HepG2 (cell line): ENCODE results near the gene ENO2. TPM values are rescaled to one million over a fixed set of nuclear protein-coding genes. Genes with fewer than 3 reads are reported as not detected.
A peak's percentile ranks its signal among the peaks of the same experiment; 100 is the strongest.

Source experiments
- EED ChIP-seq: sonication (generic); formaldehyde crosslinking; IDR thresholded peaks from 2 replicates; pipeline ENCODE4 v1.5.0; 2020; ENCODE audit warnings: mild to moderate bottlenecking, missing genetic modification reagents
- ETV5 ChIP-seq: IDR thresholded peaks from 2 replicates; pipeline ENCODE4 v1.6.1; 2018; ENCODE audit warnings: missing biosample characterization, missing genetic modification reagents, inconsistent platforms, borderline replicate concordance
- ETV6 ChIP-seq: sonication (generic); formaldehyde crosslinking; conservative IDR thresholded peaks from 2 replicates; pipeline ENCODE4 v1.4.0; 2020; ENCODE audit warnings: missing genetic modification reagents
- HOXD1 ChIP-seq: sonication (generic); formaldehyde crosslinking; IDR thresholded peaks from 2 replicates; pipeline ENCODE4 v1.5.0; 2020; ENCODE audit warnings: missing genetic modification reagents
- NR2F2 ChIP-seq: IDR thresholded peaks from 2 replicates; pipeline ENCODE4 v1.6.1; 2012; ENCODE audit warnings: low read depth, inconsistent platforms, borderline replicate concordance
- PCBP2 ChIP-seq: fragments of 200-400 bp; formaldehyde crosslinking; optimal IDR thresholded peaks from 2 replicates; pipeline ENCODE3; 2018; ENCODE audit warnings: low read length, low read depth; ENCODE audit not compliant: poor library complexity, severe bottlenecking
- PTBP1 ChIP-seq: fragments of 200-400 bp; formaldehyde crosslinking; IDR thresholded peaks from 2 replicates; pipeline ENCODE4 v1.6.1; 2018; ENCODE audit warnings: low read length, low read depth; ENCODE audit not compliant: poor library complexity, severe bottlenecking
- RAD21 ChIP-seq: fragments of 450-650 bp; formaldehyde crosslinking; IDR thresholded peaks from 2 replicates; pipeline ENCODE4 v1.5.0; 2020; ENCODE audit warnings: mild to moderate bottlenecking
- SALL1 ChIP-seq: sonication (generic); formaldehyde crosslinking; IDR thresholded peaks from 2 replicates; pipeline ENCODE4 v1.8.0; 2022; ENCODE audit warnings: mild to moderate bottlenecking, missing genetic modification reagents
- SALL2 ChIP-seq: sonication (generic); formaldehyde crosslinking; IDR thresholded peaks from 2 replicates; pipeline ENCODE4 v1.8.1; 2023; ENCODE audit warnings: mild to moderate bottlenecking, missing genetic modification reagents, inconsistent platforms
- SNAI1 ChIP-seq: sonication (generic); formaldehyde crosslinking; IDR thresholded peaks from 2 replicates; pipeline ENCODE4 v1.5.0; 2020; ENCODE audit warnings: mild to moderate bottlenecking, missing genetic modification reagents, borderline replicate concordance
- SP140L ChIP-seq: sonication (generic); formaldehyde crosslinking; IDR thresholded peaks from 2 replicates; pipeline ENCODE4 v1.4.0; 2020; ENCODE audit warnings: missing genetic modification reagents, borderline replicate concordance
- TSC22D2 ChIP-seq: sonication (generic); formaldehyde crosslinking; IDR thresholded peaks from 2 replicates; pipeline ENCODE4 v1.5.1; 2020; ENCODE audit warnings: missing genetic modification reagents, mild to moderate bottlenecking, borderline replicate concordance
- YEATS2 ChIP-seq: sonication (generic); formaldehyde crosslinking; IDR thresholded peaks from 2 replicates; pipeline ENCODE4 v1.4.0; 2020; ENCODE audit warnings: missing genetic modification reagents, borderline replicate concordance
- ZKSCAN8 ChIP-seq: IDR thresholded peaks from 2 replicates; pipeline ENCODE4 v1.6.1; 2016; ENCODE audit warnings: borderline replicate concordance, missing genetic modification reagents, missing compliant biosample characterization
- ZNF136 ChIP-seq: sonication (generic); formaldehyde crosslinking; IDR thresholded peaks from 2 replicates; pipeline ENCODE4 v1.8.1; 2022; ENCODE audit warnings: low read depth, mild to moderate bottlenecking, moderate library complexity, missing genetic modification reagents
- ZNF253 ChIP-seq: sonication (generic); formaldehyde crosslinking; IDR thresholded peaks from 2 replicates; pipeline ENCODE4 v1.8.0; 2022; ENCODE audit warnings: mild to moderate bottlenecking, missing genetic modification reagents, borderline replicate concordance
- ZNF335 ChIP-seq: sonication (generic); formaldehyde crosslinking; IDR thresholded peaks from 2 replicates; pipeline ENCODE4 v1.4.0; 2020; ENCODE audit warnings: missing genetic modification reagents
- polyA plus RNA-seq, 8 experiments: library from polyadenylated mRNA; depleted of rRNA in 3 of 8; stranded (reverse) in 7 of 8; unstranded in 1 of 8; fragments of >200 nt; fragmentation: Illumina TruSeq in 4 of 8; extraction: Trizol in 4 of 8; gene quantifications; 2 replicates each; pipeline versions ENCODE4 v1.2.1 to v1.2.3, GENCODE V29; 2011 to 2016; ENCODE audit warnings: low read depth in 4 of 8, missing spikeins in 1 of 8, mixed read lengths in 1 of 8; ENCODE audit not compliant: insufficient read depth in 1 of 8
- total RNA-seq, 5 experiments: library from RNA; depleted of rRNA; stranded (reverse); fragments of >200 nt; fragmentation: Illumina TruSeq; extraction: Trizol; gene quantifications; 2 replicates each; pipeline ENCODE4 v1.2.3, GENCODE V29; 2016; ENCODE audit warnings: low read depth in 1 of 5
- TF ChIP-seq, protein P1 (sequence below): IDR thresholded peaks from 2 replicates; pipeline ENCODE4 v1.6.1; 2016
- TF ChIP-seq, protein P2 (sequence below): sonication (generic); formaldehyde crosslinking; conservative IDR thresholded peaks from 2 replicates; pipeline ENCODE4 v1.4.0; 2020; ENCODE audit warnings: mild to moderate bottlenecking, missing genetic modification reagents, moderate library complexity
- TF ChIP-seq, protein P3 (sequence below): IDR thresholded peaks from 2 replicates; pipeline ENCODE4 v1.6.1; 2016; ENCODE audit warnings: missing genetic modification reagents, missing compliant biosample characterization
- TF ChIP-seq, protein P4 (sequence below): sonication (generic); formaldehyde crosslinking; IDR thresholded peaks from 2 replicates; pipeline ENCODE4 v1.8.1; 2022; ENCODE audit warnings: low read depth, mild to moderate bottlenecking, missing genetic modification reagents

ENO2 gene
- total and polyA plus RNA-seq, 2 of the 13 experiments (the other 11 are each of a cell fraction or from before 2014, with no cell fraction given), result 19.3 to 136 TPM

DNA sequence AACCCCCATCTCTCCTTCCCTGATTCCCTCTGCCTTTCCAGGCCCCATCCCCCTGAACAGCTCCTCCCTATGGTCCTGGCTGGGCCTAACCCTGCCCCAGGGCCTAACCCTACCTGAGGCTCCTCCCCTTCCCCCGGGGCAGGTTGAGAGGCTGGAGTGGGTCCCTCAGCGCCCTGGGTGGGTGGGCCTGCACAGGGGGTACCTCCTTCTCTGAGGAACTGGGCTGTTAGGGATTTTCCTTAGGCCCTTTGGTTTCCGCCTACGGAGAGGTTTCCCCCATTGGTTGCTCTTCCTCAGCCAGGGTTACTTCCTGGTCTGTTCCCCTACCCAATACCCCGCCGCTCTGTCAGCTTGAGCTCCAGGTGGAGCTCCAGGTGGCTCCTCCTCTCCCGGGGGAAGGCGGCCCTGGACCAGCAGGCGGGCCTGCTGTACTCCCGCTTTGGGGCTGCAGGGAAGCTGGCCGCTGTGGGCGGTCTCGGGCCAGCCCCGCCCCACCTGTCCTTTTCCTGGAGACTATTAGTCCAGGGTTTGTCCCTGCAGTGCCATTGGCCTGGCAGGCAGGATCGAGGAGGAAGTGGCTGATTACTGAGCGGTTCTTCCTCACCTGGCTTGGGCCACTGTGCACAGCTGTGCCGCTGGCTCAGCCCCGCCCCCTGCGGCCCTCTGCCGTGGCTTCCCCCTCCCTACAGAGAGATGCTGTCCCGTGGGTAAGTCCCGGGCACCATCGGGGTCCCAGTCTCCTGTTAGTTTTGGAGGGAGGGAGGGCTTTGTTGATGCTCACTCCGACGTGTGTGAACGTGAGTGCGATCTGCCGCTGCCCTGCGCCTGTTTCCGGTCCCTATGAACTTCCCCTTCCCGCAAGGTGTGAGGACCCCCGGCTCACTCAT is 31.9 kb downstream of the ENO2 start (continued):
- TF ChIP-seq, protein P1, sequence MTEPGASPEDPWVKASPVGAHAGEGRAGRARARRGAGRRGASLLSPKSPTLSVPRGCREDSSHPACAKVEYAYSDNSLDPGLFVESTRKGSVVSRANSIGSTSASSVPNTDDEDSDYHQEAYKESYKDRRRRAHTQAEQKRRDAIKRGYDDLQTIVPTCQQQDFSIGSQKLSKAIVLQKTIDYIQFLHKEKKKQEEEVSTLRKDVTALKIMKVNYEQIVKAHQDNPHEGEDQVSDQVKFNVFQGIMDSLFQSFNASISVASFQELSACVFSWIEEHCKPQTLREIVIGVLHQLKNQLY (CRISPR knock-in tag), result peak; percentile 14; the same call in 1 of the 2 replicates
- no peak for TF ChIP-seq ZNF253 (CRISPR knock-in tag)
- peak; percentile 49; the same call in 1 of the 2 replicates for TF ChIP-seq EED (CRISPR knock-in tag)
- 0 out of 2 replicates have a peak, but pooled peaks have one; percentile 6 for TF ChIP-seq ZKSCAN8 (CRISPR knock-in tag)
- TF ChIP-seq ETV5, result peak; percentile 35; the same call in 1 of the 2 replicates
- no peak for TF ChIP-seq ZNF136 (CRISPR knock-in tag)
- no peak; the same call in 1 of the 2 replicates for TF ChIP-seq NR2F2
- TF ChIP-seq ETV6, result no peak
- no peak for TF ChIP-seq RAD21
- TF ChIP-seq HOXD1 (CRISPR knock-in tag), result no peak
- TF ChIP-seq PTBP1, result no peak
- TF ChIP-seq YEATS2 (CRISPR knock-in tag), result peak; percentile 31; the same call in 1 of the 2 replicates
- no peak for TF ChIP-seq SP140L (CRISPR knock-in tag)
- TF ChIP-seq TSC22D2 (CRISPR knock-in tag), result no peak
- TF ChIP-seq, protein P2, sequence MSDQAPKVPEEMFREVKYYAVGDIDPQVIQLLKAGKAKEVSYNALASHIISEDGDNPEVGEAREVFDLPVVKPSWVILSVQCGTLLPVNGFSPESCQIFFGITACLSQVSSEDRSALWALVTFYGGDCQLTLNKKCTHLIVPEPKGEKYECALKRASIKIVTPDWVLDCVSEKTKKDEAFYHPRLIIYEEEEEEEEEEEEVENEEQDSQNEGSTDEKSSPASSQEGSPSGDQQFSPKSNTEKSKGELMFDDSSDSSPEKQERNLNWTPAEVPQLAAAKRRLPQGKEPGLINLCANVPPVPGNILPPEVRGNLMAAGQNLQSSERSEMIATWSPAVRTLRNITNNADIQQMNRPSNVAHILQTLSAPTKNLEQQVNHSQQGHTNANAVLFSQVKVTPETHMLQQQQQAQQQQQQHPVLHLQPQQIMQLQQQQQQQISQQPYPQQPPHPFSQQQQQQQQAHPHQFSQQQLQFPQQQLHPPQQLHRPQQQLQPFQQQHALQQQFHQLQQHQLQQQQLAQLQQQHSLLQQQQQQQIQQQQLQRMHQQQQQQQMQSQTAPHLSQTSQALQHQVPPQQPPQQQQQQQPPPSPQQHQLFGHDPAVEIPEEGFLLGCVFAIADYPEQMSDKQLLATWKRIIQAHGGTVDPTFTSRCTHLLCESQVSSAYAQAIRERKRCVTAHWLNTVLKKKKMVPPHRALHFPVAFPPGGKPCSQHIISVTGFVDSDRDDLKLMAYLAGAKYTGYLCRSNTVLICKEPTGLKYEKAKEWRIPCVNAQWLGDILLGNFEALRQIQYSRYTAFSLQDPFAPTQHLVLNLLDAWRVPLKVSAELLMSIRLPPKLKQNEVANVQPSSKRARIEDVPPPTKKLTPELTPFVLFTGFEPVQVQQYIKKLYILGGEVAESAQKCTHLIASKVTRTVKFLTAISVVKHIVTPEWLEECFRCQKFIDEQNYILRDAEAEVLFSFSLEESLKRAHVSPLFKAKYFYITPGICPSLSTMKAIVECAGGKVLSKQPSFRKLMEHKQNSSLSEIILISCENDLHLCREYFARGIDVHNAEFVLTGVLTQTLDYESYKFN (CRISPR knock-in tag), result peak; percentile 47; the same call in 1 of the 2 replicates
- no peak for TF ChIP-seq SNAI1
- no peak for TF ChIP-seq PCBP2
- no peak for TF ChIP-seq ZNF335 (CRISPR knock-in tag)
- TF ChIP-seq, protein P3, sequence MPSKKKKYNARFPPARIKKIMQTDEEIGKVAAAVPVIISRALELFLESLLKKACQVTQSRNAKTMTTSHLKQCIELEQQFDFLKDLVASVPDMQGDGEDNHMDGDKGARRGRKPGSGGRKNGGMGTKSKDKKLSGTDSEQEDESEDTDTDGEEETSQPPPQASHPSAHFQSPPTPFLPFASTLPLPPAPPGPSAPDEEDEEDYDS (CRISPR knock-in tag), result peak; percentile 91
- peak; percentile 27; the same call in 1 of the 2 replicates for TF ChIP-seq SALL1 (CRISPR knock-in tag)
- peak; percentile 76; the same call in 1 of the 2 replicates for TF ChIP-seq SALL2
- TF ChIP-seq, protein P4, sequence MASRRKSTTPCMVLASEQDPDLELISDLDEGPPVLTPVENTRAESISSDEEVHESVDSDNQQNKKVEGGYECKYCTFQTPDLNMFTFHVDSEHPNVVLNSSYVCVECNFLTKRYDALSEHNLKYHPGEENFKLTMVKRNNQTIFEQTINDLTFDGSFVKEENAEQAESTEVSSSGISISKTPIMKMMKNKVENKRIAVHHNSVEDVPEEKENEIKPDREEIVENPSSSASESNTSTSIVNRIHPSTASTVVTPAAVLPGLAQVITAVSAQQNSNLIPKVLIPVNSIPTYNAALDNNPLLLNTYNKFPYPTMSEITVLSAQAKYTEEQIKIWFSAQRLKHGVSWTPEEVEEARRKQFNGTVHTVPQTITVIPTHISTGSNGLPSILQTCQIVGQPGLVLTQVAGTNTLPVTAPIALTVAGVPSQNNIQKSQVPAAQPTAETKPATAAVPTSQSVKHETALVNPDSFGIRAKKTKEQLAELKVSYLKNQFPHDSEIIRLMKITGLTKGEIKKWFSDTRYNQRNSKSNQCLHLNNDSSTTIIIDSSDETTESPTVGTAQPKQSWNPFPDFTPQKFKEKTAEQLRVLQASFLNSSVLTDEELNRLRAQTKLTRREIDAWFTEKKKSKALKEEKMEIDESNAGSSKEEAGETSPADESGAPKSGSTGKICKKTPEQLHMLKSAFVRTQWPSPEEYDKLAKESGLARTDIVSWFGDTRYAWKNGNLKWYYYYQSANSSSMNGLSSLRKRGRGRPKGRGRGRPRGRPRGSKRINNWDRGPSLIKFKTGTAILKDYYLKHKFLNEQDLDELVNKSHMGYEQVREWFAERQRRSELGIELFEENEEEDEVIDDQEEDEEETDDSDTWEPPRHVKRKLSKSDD (CRISPR knock-in tag), result no peak
